ENCODE data around the gene CDC42EP2. TPM values are rescaled to one million over a fixed set of nuclear protein-coding genes. Genes with fewer than 3 reads are reported as not detected.

The CDC42EP2 gene
- polyA plus RNA-seq, 1 donor, result 10.5 TPM

DNA sequence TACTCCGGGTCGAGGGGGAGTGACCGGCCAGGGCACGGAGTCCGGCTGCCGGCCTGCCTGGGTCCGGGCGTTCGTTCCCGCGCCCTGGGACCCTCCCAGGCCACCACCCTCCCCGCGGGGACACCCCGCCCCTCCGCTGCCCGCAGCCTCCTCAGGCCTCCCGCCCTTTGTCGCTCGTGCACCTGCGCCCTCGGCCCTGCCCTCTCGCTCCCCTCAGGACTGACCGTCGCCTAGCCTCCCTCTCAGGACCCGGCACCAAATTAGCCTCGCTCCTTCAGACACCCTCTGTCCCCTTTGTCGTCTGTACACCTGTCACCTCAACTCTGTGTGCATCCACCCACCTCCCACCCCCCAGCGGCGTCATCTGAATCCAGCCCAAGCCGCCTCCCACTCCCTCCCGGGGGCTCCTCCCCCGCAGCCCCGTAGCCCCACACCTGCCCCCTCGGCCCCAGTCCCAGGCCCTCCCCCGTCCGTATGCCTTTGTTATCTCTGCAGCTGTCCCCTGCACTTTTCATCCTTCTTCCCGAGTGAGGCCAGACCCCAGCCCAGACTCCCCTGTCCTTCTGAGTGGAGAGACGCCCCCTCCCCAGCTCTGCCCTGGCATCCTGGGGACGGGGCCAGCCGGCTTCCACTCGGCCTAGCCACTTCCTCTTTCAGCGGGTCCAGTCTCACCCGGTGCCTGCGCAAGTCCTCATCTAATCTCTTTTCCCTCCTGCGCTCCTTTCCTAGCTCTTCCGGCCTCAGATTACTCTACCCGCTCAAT is 40.5 kb downstream of the CDC42EP2 start:
- H3K4me1 ChIP-seq (ENCODE audit: control insufficient read depth, insufficient read depth, low read length), result peaks cover 49% of the 10 kb centered on the region
- peaks cover 27% of the 10 kb centered on the region for H3K36me3 ChIP-seq (ENCODE audit: control insufficient read depth, insufficient read depth, low read length)
- peak; percentile 47 to 60 for DNase-seq
- H3K4me3 ChIP-seq (ENCODE audit: low read length), result peak overlapping the region; percentile 45
- H3K27me3 ChIP-seq (ENCODE audit: control insufficient read depth, insufficient read depth, low read length), result peaks cover 7% of the 10 kb centered on the region
- H3K27ac ChIP-seq (ENCODE audit: low read length), result no peak overlapping the region
- WGBS (ENCODE audit: insufficient coverage, low lambda C conversion rate), result 0% methylated on average over 1 of the region's 47 CpGs
- H3K9me3 ChIP-seq (ENCODE audit: control insufficient read depth, low read depth, low read length), result no peaks in the 10 kb centered on the region

DNA sequence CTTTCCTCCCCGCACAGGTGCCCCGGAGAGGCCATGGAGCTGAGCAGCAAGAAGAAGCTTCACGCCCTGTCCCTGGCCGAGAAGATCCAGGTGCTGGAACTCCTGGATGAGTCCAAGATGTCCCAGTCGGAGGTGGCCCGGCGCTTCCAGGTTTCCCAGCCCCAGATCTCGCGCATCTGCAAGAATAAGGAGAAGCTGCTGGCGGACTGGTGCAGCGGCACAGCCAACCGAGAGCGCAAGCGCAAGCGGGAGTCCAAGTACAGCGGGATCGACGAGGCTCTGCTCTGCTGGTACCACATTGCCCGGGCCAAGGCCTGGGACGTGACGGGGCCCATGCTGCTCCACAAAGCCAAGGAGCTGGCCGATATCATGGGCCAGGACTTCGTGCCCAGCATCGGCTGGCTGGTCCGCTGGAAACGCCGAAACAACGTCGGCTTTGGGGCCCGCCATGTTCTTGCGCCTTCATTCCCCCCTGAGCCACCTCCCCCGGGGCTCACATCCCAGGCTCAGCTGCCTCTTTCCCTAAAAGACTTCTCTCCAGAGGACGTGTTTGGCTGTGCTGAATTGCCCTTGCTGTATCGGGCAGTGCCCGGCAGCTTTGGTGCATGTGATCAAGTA is 41.2 kb downstream of the CDC42EP2 start:
- Histone ChIP-seq H3K4me3 (ENCODE audit: low read length) (peak overlapping the region; percentile 45), H3K27me3 (ENCODE audit: control insufficient read depth, insufficient read depth, low read length) (peaks cover 7% of the 10 kb centered on the region), H3K9me3 (ENCODE audit: control insufficient read depth, low read depth, low read length) (no peaks in the 10 kb centered on the region), H3K36me3 (ENCODE audit: control insufficient read depth, insufficient read depth, low read length) (peaks cover 20% of the 10 kb centered on the region), H3K4me1 (ENCODE audit: control insufficient read depth, insufficient read depth, low read length) (peaks cover 49% of the 10 kb centered on the region), H3K27ac (ENCODE audit: low read length) (no peak overlapping the region)
- WGBS (ENCODE audit: insufficient coverage, low lambda C conversion rate), result no CpG with 5 or more reads among the region's 35 CpGs
- peak in 1 of 2 donors; percentile 57 for DNase-seq

DNA sequence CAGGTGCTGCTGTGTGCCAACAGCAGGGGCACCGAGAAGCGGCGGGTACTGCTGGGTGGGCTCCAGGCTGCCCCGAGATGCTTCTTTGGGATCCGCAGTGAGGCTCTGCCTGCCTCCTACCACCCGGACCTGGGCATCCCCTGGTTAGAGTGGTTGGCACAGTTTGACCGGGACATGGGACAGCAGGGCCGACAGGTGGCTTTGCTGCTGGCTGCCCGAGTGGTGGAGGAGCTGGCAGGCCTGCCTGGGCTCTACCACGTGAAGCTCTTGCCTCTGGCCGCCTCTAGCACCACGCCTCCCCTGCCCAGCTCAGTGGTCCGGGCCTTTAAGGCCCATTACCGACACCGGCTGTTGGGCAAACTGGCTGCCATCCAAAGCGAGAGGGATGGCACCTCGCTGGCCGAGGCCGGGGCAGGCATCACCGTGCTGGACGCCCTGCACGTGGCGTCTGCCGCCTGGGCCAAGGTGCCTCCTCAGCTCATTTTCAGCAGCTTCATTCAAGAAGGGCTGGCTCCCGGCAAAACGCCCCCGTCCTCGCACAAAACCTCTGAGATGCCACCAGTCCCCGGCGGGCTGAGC is 41.8 kb downstream of the CDC42EP2 start:
- WGBS (ENCODE audit: insufficient coverage, low lambda C conversion rate), result no CpG with 5 or more reads among the region's 30 CpGs
- Histone ChIP-seq H3K27ac (ENCODE audit: low read length) (no peak overlapping the region), H3K4me1 (ENCODE audit: control insufficient read depth, insufficient read depth, low read length) (peaks cover 49% of the 10 kb centered on the region), H3K9me3 (ENCODE audit: control insufficient read depth, low read depth, low read length) (no peaks in the 10 kb centered on the region), H3K4me3 (ENCODE audit: low read length) (no peak overlapping the region), H3K36me3 (ENCODE audit: control insufficient read depth, insufficient read depth, low read length) (peaks cover 16% of the 10 kb centered on the region), H3K27me3 (ENCODE audit: control insufficient read depth, insufficient read depth, low read length) (peaks cover 7% of the 10 kb centered on the region)
- no peak for DNase-seq

DNA sequence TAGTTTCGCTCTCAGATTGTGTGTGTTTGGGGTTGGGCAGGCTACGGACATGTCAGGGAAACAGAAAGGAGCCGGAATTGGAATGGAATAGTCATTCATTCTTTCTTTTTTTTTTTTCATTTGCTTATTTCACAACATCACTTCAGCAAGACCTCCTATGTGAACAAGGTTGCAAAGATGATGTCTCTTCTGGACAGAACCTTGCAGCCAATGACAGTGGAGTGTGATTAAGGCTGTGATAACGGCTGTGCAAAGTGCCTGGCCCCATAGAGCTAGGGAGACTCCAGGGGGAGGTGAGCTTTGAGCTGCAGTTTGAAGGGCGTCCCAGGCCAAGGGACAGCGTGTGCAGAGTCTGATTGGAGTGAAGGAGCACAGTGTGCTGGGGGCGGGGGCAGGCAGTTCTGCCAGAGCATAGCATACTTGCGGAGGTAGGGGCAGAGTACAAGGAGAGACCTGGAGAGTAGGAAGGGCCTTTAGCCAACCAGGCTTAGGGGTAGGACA is 43.2 kb downstream of the CDC42EP2 start:
- H3K4me3 ChIP-seq (ENCODE audit: low read length), result no peak overlapping the region
- 40% methylated on average over 1 of the region's 8 CpGs for WGBS (ENCODE audit: insufficient coverage, low lambda C conversion rate)
- peaks cover 49% of the 10 kb centered on the region for H3K4me1 ChIP-seq (ENCODE audit: control insufficient read depth, insufficient read depth, low read length)
- H3K36me3 ChIP-seq (ENCODE audit: control insufficient read depth, insufficient read depth, low read length), result peaks cover 4% of the 10 kb centered on the region
- peak overlapping the region; percentile 79 for H3K27ac ChIP-seq (ENCODE audit: low read length)
- peaks cover 7% of the 10 kb centered on the region for H3K27me3 ChIP-seq (ENCODE audit: control insufficient read depth, insufficient read depth, low read length)
- peak; percentile 96 to 98 for DNase-seq
- no peaks in the 10 kb centered on the region for H3K9me3 ChIP-seq (ENCODE audit: control insufficient read depth, low read depth, low read length)

DNA sequence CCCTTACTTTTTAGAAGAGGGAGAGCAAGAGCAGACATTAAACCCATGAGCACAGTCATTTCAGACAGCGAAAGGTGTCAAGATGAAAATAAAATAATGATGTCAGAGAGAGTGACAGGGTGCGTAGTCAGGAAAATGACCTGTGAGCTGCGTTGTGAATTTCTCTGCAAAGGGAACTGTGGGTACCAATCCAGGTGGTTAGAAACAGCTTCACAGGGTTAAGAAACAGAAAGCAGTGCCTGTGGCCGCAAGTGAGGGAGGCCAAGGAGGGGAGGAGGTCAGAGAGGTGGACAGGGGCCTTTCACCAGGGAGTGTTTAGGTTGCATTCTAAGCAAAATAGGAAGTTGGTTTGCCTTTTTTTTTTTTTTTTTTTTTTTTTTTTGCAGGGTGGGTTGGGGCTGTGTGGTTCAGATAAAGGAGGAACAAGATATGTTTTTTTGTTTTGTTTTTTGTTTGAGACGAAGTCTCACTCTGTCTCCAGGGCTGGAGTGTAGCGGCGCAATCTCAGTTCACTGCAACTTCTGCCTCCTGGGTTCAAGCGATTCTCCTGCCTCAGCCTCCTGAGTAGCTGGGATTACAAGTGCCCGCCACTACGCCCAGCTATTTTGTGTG is 47.8 kb downstream of the CDC42EP2 start:
- DNase-seq, result no peak
- Histone ChIP-seq H3K4me1 (ENCODE audit: control insufficient read depth, insufficient read depth, low read length) (peaks cover 35% of the 10 kb centered on the region), H3K36me3 (ENCODE audit: control insufficient read depth, insufficient read depth, low read length) (no peaks in the 10 kb centered on the region), H3K27me3 (ENCODE audit: control insufficient read depth, insufficient read depth, low read length) (no peaks in the 10 kb centered on the region), H3K27ac (ENCODE audit: low read length) (no peak overlapping the region), H3K9me3 (ENCODE audit: control insufficient read depth, low read depth, low read length) (no peaks in the 10 kb centered on the region), H3K4me3 (ENCODE audit: low read length) (no peak overlapping the region)
- 100% methylated on average over 2 of the region's 10 CpGs for WGBS (ENCODE audit: insufficient coverage, low lambda C conversion rate)

DNA sequence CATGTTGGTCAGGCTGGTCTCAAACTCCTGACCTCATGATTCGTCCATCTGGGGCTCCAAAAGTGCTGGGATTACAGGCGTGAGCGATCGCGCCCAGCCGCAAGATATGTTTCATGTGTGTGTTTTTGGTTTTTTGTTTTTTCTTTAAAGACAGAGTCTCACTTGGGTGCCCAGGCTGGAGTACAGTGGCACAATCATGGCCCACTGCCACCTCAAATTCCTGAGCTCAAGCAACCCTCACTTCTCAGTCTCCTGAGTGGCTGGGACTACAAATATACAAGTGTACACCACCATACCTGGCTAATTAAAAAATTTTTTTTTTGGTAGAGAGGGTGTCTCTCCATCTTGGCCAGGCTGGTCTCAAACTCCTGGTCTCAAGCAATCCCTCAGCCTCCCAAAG is 48.3 kb downstream of the CDC42EP2 start:
- Histone ChIP-seq H3K4me3 (ENCODE audit: low read length) (no peak overlapping the region), H3K27ac (ENCODE audit: low read length) (no peak overlapping the region), H3K36me3 (ENCODE audit: control insufficient read depth, insufficient read depth, low read length) (no peaks in the 10 kb centered on the region), H3K4me1 (ENCODE audit: control insufficient read depth, insufficient read depth, low read length) (peaks cover 35% of the 10 kb centered on the region), H3K27me3 (ENCODE audit: control insufficient read depth, insufficient read depth, low read length) (no peaks in the 10 kb centered on the region), H3K9me3 (ENCODE audit: control insufficient read depth, low read depth, low read length) (no peaks in the 10 kb centered on the region)
- no CpG with 5 or more reads among the region's 6 CpGs for WGBS (ENCODE audit: insufficient coverage, low lambda C conversion rate)
- no peak for DNase-seq

DNA sequence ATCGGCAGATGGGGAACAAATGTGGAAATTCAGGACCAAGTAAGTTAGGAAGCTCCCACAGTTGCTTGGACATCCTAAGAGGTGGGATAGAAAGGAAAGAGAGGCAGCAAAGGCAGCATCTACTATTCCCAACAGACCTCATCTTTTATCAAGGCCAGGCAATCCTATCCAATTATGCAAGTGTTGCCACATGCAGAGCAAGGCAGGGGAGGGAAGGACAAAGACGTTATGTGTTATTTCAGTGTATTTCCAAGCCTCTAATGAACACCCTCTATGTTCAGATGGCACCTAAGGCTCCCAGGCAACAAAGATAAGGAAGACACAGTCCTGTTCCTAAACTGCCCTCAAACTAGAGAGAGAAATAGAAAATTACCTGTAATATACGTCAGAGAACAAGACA is 49.1 kb downstream of the CDC42EP2 start:
- Histone ChIP-seq H3K36me3 (ENCODE audit: control insufficient read depth, insufficient read depth, low read length) (no peaks in the 10 kb centered on the region), H3K4me1 (ENCODE audit: control insufficient read depth, insufficient read depth, low read length) (peaks cover 30% of the 10 kb centered on the region), H3K27me3 (ENCODE audit: control insufficient read depth, insufficient read depth, low read length) (no peaks in the 10 kb centered on the region), H3K27ac (ENCODE audit: low read length) (no peak overlapping the region), H3K4me3 (ENCODE audit: low read length) (no peak overlapping the region), H3K9me3 (ENCODE audit: control insufficient read depth, low read depth, low read length) (no peaks in the 10 kb centered on the region)
- no peak for DNase-seq
- WGBS (ENCODE audit: insufficient coverage, low lambda C conversion rate), result 100% methylated on average over 1 of the region's 3 CpGs

DNA sequence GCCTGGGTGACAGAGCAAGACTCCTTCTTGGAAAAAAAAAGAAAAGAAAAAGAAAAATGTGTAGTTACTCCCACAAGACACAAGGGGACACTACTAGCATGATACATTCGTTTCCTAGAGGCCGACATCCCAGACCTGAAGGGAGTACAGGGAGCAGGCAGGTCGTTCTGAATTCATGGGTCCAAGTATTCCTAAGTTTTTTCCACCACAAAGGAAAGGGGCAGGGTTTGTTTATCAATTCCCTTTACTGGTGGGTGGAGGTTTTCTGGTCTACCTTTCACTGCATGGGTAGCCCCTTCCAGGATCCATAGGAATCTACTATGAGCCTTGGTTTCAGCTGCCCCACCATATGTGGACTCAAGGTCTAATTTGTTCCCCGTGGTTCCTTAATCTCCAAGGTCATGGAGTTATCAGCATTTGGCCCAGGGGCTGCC is 51.7 kb downstream of the CDC42EP2 start:
- Histone ChIP-seq H3K36me3 (ENCODE audit: control insufficient read depth, insufficient read depth, low read length) (no peaks in the 10 kb centered on the region), H3K4me1 (ENCODE audit: control insufficient read depth, insufficient read depth, low read length) (peaks cover 29% of the 10 kb centered on the region), H3K27me3 (ENCODE audit: control insufficient read depth, insufficient read depth, low read length) (no peaks in the 10 kb centered on the region), H3K27ac (ENCODE audit: low read length) (peak overlapping the region; percentile 52), H3K4me3 (ENCODE audit: low read length) (no peak overlapping the region), H3K9me3 (ENCODE audit: control insufficient read depth, low read depth, low read length) (no peaks in the 10 kb centered on the region)
- 20% methylated on average over 1 of the region's 4 CpGs for WGBS (ENCODE audit: insufficient coverage, low lambda C conversion rate)
- peak; percentile 67 to 82 for DNase-seq

DNA sequence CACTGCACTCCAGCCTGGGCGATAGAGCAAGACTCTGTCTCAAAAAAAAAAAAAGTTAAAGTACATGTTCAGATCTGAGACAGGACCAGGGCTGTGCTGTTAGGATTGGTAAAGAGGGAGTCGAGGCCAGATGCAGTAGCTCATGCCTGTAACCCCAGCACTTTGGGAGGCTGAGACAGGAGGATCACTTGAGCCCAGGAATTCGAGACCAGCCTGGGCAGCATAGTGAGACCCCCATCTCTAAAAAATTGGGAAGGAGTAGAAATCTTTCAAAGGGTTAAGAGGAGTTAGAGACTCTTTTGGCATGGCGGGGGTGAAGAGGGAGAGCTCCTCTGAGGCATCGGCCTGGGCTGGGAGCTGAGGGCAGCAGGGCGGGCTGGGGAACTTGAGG is 56.0 kb downstream of the CDC42EP2 start:
- 60% methylated on average over 1 of the region's 6 CpGs for WGBS (ENCODE audit: insufficient coverage, low lambda C conversion rate)
- Histone ChIP-seq H3K4me1 (ENCODE audit: control insufficient read depth, insufficient read depth, low read length) (peaks cover 37% of the 10 kb centered on the region), H3K9me3 (ENCODE audit: control insufficient read depth, low read depth, low read length) (peaks cover 4% of the 10 kb centered on the region), H3K36me3 (ENCODE audit: control insufficient read depth, insufficient read depth, low read length) (peaks cover 2% of the 10 kb centered on the region), H3K27me3 (ENCODE audit: control insufficient read depth, insufficient read depth, low read length) (no peaks in the 10 kb centered on the region), H3K4me3 (ENCODE audit: low read length) (no peak overlapping the region), H3K27ac (ENCODE audit: low read length) (peak overlapping the region; percentile 60)
- no peak for DNase-seq
